HepG2 (cell line): ENCODE data around the gene DDRGK1. TPM values are rescaled to one million over a fixed set of nuclear protein-coding genes. Genes with fewer than 3 reads are reported as not detected.

Experiments
- ATF1 ChIP-seq: IDR thresholded peaks from 2 replicates; pipeline ENCODE4 v1.6.1; 2016; ENCODE audit warnings: mild to moderate bottlenecking, control low read depth
- CEBPG ChIP-seq: IDR thresholded peaks from 2 replicates; pipeline ENCODE4 v1.6.1; 2016
- ELF3 ChIP-seq: IDR thresholded peaks from 2 replicates; pipeline ENCODE4 v1.6.1; 2016; ENCODE audit warnings: missing genetic modification reagents, missing compliant biosample characterization
- FOXK1 ChIP-seq: sonication (generic); formaldehyde crosslinking; IDR thresholded peaks from 2 replicates; pipeline ENCODE4 v1.4.0; 2020; ENCODE audit warnings: low read depth, missing genetic modification reagents, borderline replicate concordance
- HNRNPLL ChIP-seq: fragments of 200-400 bp; formaldehyde crosslinking; IDR thresholded peaks from 2 replicates; pipeline ENCODE4 v1.6.1; 2017; ENCODE audit warnings: mild to moderate bottlenecking, low read depth, low read length; ENCODE audit not compliant: poor library complexity, severe bottlenecking
- HOXD1 ChIP-seq: sonication (generic); formaldehyde crosslinking; IDR thresholded peaks from 2 replicates; pipeline ENCODE4 v1.5.0; 2020; ENCODE audit warnings: missing genetic modification reagents
- KDM2A ChIP-seq: sonication (generic); formaldehyde crosslinking; IDR thresholded peaks from 2 replicates; pipeline ENCODE4 v1.4.0; 2020; ENCODE audit warnings: low read depth, missing genetic modification reagents, borderline replicate concordance
- NCOA1 ChIP-seq: sonication (generic); formaldehyde crosslinking; IDR thresholded peaks from 2 replicates; pipeline ENCODE4 v1.9.0; 2021; ENCODE audit warnings: missing genetic modification reagents
- RBAK ChIP-seq: sonication (generic); formaldehyde crosslinking; IDR thresholded peaks from 2 replicates; pipeline ENCODE4 v1.5.1; 2020; ENCODE audit warnings: mild to moderate bottlenecking, missing genetic modification reagents
- ZNF160 ChIP-seq: sonication (generic); formaldehyde crosslinking; IDR thresholded peaks from 2 replicates; pipeline ENCODE4 v1.8.0; 2022; ENCODE audit warnings: mild to moderate bottlenecking, inconsistent platforms, missing genetic modification reagents
- ZNF430 ChIP-seq: sonication (generic); formaldehyde crosslinking; IDR thresholded peaks from 2 replicates; pipeline ENCODE4 v1.9.0; 2021; ENCODE audit warnings: mild to moderate bottlenecking, missing genetic modification reagents
- ZNF660 ChIP-seq: sonication (generic); formaldehyde crosslinking; IDR thresholded peaks from 2 replicates; pipeline ENCODE4 v1.5.1; 2020; ENCODE audit warnings: mild to moderate bottlenecking, low read depth, missing genetic modification reagents, borderline replicate concordance
- ZNF724P ChIP-seq: sonication (generic); formaldehyde crosslinking; IDR thresholded peaks from 2 replicates; pipeline ENCODE4 v1.8.0; 2022; ENCODE audit warnings: missing genetic modification reagents, borderline replicate concordance
- ZNF790 ChIP-seq: sonication (generic); formaldehyde crosslinking; IDR thresholded peaks from 2 replicates; pipeline ENCODE4 v1.8.0; 2022; ENCODE audit warnings: missing genetic modification reagents, mild to moderate bottlenecking, borderline replicate concordance
- ZSCAN21 ChIP-seq: sonication (generic); formaldehyde crosslinking; IDR thresholded peaks from 2 replicates; pipeline ENCODE4 v1.8.0; 2022; ENCODE audit warnings: mild to moderate bottlenecking, missing genetic modification reagents, moderate library complexity, borderline replicate concordance
- polyA plus RNA-seq, 8 experiments: library from polyadenylated mRNA; depleted of rRNA in 3 of 8; stranded (reverse) in 7 of 8; unstranded in 1 of 8; fragments of >200 nt; fragmentation: Illumina TruSeq in 4 of 8; extraction: Trizol in 4 of 8; gene quantifications; 2 replicates each; pipeline versions ENCODE4 v1.2.1 to v1.2.3, GENCODE V29; 2011 to 2016; ENCODE audit warnings: low read depth in 4 of 8, missing spikeins in 1 of 8, mixed read lengths in 1 of 8; ENCODE audit not compliant: insufficient read depth in 1 of 8
- total RNA-seq, 5 experiments: library from RNA; depleted of rRNA; stranded (reverse); fragments of >200 nt; fragmentation: Illumina TruSeq; extraction: Trizol; gene quantifications; 2 replicates each; pipeline ENCODE4 v1.2.3, GENCODE V29; 2016; ENCODE audit warnings: low read depth in 1 of 5
- TF ChIP-seq, protein P1 (sequence below): sonication (generic); formaldehyde crosslinking; IDR thresholded peaks from 2 replicates; pipeline ENCODE4 v1.5.1; 2020; ENCODE audit warnings: missing genetic modification reagents, mild to moderate bottlenecking, borderline replicate concordance
- TF ChIP-seq, protein P2 (sequence below): sonication (generic); formaldehyde crosslinking; IDR thresholded peaks from 2 replicates; pipeline ENCODE4 v1.4.0; 2020; ENCODE audit warnings: missing genetic modification reagents, borderline replicate concordance
- TF ChIP-seq, protein P3 (sequence below): sonication (generic); formaldehyde crosslinking; IDR thresholded peaks from 2 replicates; pipeline ENCODE4 v1.4.0; 2020; ENCODE audit warnings: missing genetic modification reagents, borderline replicate concordance
- TF ChIP-seq, protein P4 (sequence below): sonication (generic); formaldehyde crosslinking; IDR thresholded peaks from 2 replicates; pipeline ENCODE4 v1.4.0; 2020; ENCODE audit warnings: low read depth, missing genetic modification reagents

Gene DDRGK1
- total and polyA plus RNA-seq, 2 of the 13 experiments (the other 11 are each of a cell fraction or from before 2014, with no cell fraction given), result 96.7 to 149 TPM

DNA sequence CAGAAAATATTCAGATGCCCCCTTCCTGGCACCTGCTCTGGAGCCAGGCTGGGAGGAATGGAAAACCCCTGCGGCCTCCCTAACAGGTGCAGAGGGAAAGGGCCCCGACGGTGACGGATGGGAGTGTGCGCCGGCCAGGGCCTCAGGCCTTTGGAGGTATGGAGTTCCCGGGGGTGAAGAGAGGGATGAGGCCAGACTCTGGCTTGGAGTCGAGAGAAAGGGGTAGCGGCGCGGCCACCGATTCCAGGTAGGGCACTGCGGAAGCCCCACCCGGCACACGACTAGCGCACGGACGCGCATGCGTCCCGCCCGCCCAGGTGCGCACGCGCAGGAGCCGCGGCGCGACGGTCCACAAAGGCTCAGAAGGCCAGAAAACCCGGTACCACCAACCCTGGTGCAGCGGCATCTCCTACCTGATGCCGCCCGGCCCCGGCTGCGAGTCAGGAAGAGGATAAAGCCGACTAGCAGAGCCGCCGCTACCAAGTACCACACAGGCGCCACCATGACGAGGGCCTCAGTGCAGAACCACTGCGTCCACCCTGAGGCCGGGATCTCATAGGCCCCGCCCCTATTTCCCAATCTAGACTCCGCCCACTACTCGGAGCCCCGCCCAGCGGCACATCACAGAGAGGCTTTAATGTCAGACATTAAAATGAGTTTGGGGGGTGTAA, at the start of gene DDRGK1 (continued):
- TF ChIP-seq ZSCAN21 (CRISPR knock-in tag) (peak; percentile 36; the same call in 1 of the 2 replicates), NCOA1 (CRISPR knock-in tag) (peak; percentile 99), ZNF660 (CRISPR knock-in tag) (peak; percentile 95; the same call in 1 of the 2 replicates), HNRNPLL (peak; percentile 73), ZNF430 (CRISPR knock-in tag) (peak; percentile 98), ZNF160 (peak; percentile 94), ATF1 (CRISPR knock-in tag) (no peak), KDM2A (CRISPR knock-in tag) (peak; percentile 95), ELF3 (CRISPR knock-in tag) (peak; percentile 43; the same call in 1 of the 2 replicates), RBAK (CRISPR knock-in tag) (no peak), CEBPG (CRISPR knock-in tag) (peak; percentile 97), ZNF724P (peak; percentile 40; the same call in 1 of the 2 replicates), HOXD1 (CRISPR knock-in tag) (peak; percentile 66), ZNF790 (CRISPR knock-in tag) (no peak; the same call in none of the 2 replicates), FOXK1 (peak; percentile 57; the same call in 1 of the 2 replicates)
- TF ChIP-seq, protein P1, sequence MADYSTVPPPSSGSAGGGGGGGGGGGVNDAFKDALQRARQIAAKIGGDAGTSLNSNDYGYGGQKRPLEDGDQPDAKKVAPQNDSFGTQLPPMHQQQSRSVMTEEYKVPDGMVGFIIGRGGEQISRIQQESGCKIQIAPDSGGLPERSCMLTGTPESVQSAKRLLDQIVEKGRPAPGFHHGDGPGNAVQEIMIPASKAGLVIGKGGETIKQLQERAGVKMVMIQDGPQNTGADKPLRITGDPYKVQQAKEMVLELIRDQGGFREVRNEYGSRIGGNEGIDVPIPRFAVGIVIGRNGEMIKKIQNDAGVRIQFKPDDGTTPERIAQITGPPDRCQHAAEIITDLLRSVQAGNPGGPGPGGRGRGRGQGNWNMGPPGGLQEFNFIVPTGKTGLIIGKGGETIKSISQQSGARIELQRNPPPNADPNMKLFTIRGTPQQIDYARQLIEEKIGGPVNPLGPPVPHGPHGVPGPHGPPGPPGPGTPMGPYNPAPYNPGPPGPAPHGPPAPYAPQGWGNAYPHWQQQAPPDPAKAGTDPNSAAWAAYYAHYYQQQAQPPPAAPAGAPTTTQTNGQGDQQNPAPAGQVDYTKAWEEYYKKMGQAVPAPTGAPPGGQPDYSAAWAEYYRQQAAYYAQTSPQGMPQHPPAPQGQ (CRISPR knock-in tag), result 0 out of 2 replicates have a peak, but pooled peaks have one; percentile 60
- TF ChIP-seq, protein P2, sequence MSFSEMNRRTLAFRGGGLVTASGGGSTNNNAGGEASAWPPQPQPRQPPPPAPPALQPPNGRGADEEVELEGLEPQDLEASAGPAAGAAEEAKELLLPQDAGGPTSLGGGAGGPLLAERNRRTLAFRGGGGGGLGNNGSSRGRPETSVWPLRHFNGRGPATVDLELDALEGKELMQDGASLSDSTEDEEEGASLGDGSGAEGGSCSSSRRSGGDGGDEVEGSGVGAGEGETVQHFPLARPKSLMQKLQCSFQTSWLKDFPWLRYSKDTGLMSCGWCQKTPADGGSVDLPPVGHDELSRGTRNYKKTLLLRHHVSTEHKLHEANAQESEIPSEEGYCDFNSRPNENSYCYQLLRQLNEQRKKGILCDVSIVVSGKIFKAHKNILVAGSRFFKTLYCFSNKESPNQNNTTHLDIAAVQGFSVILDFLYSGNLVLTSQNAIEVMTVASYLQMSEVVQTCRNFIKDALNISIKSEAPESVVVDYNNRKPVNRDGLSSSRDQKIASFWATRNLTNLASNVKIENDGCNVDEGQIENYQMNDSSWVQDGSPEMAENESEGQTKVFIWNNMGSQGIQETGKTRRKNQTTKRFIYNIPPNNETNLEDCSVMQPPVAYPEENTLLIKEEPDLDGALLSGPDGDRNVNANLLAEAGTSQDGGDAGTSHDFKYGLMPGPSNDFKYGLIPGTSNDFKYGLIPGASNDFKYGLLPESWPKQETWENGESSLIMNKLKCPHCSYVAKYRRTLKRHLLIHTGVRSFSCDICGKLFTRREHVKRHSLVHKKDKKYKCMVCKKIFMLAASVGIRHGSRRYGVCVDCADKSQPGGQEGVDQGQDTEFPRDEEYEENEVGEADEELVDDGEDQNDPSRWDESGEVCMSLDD (CRISPR knock-in tag), result peak; percentile 86; the same call in 1 of the 2 replicates
- TF ChIP-seq, protein P3, sequence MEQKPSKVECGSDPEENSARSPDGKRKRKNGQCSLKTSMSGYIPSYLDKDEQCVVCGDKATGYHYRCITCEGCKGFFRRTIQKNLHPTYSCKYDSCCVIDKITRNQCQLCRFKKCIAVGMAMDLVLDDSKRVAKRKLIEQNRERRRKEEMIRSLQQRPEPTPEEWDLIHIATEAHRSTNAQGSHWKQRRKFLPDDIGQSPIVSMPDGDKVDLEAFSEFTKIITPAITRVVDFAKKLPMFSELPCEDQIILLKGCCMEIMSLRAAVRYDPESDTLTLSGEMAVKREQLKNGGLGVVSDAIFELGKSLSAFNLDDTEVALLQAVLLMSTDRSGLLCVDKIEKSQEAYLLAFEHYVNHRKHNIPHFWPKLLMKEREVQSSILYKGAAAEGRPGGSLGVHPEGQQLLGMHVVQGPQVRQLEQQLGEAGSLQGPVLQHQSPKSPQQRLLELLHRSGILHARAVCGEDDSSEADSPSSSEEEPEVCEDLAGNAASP (CRISPR knock-in tag), result peak; percentile 80
- TF ChIP-seq, protein P4, sequence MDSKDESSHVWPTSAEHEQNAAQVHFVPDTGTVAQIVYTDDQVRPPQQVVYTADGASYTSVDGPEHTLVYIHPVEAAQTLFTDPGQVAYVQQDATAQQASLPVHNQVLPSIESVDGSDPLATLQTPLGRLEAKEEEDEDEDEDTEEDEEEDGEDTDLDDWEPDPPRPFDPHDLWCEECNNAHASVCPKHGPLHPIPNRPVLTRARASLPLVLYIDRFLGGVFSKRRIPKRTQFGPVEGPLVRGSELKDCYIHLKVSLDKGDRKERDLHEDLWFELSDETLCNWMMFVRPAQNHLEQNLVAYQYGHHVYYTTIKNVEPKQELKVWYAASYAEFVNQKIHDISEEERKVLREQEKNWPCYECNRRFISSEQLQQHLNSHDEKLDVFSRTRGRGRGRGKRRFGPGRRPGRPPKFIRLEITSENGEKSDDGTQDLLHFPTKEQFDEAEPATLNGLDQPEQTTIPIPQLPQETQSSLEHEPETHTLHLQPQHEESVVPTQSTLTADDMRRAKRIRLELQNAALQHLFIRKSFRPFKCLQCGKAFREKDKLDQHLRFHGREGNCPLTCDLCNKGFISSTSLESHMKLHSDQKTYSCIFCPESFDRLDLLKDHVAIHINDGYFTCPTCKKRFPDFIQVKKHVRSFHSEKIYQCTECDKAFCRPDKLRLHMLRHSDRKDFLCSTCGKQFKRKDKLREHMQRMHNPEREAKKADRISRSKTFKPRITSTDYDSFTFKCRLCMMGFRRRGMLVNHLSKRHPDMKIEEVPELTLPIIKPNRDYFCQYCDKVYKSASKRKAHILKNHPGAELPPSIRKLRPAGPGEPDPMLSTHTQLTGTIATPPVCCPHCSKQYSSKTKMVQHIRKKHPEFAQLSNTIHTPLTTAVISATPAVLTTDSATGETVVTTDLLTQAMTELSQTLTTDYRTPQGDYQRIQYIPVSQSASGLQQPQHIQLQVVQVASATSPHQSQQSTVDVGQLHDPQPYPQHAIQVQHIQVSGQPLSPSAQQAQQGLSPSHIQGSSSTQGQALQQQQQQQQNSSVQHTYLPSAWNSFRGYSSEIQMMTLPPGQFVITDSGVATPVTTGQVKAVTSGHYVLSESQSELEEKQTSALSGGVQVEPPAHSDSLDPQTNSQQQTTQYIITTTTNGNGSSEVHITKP (CRISPR knock-in tag), result peak; percentile 71; the same call in 1 of the 2 replicates
